Bronchial epithelial cell (primary cell): Measurements from ENCODE around the gene TTC9. TPM values are rescaled to one million over a fixed set of nuclear protein-coding genes. Genes with fewer than 3 reads are reported as not detected.

ENCODE experiments used
- DNase-seq: peaks from one replicate; pipeline ENCODE4 v3.0.0-alpha.2; 2010; ENCODE audit warnings: low read depth
- FAIRE-seq: peaks from 2 replicates; lab custom pipeline; 2011; peaks lifted over from hg19 to GRCh38; lab: Jason Lieb, UNC
- H3K27me3 ChIP-seq: 2 replicates; pipeline ENCODE4 v1.5.1; 2011; ENCODE audit warnings: low read length; ENCODE audit not compliant: control insufficient read depth, insufficient read depth
- H3K36me3 ChIP-seq: 2 replicates; pipeline ENCODE4 v1.5.1; 2011; ENCODE audit warnings: low read length; ENCODE audit not compliant: control insufficient read depth, insufficient read depth
- H3K4me3 ChIP-seq: 2 replicates; pipeline ENCODE4 v1.5.1; 2011; ENCODE audit warnings: mild to moderate bottlenecking, low read depth, low read length, control low read depth
- CTCF ChIP-seq: IDR thresholded peaks from 2 replicates; pipeline ENCODE4 v1.5.1; 2011; ENCODE audit warnings: mild to moderate bottlenecking, moderate library complexity, low read length, control low read depth, inconsistent platforms; ENCODE audit not compliant: insufficient read depth, severe bottlenecking
- total RNA-seq: library from RNA; depleted of rRNA; stranded (reverse); fragments of >200 nt; gene quantifications from 2 replicates; pipeline ENCODE4 v1.2.1, GENCODE V29; 2014

TTC9 gene
- total RNA-seq, 1 donor from 2014 or later, result 5.3 TPM

GRCh38 chr14:70654632-70655031 is 12.9 kb downstream of the TTC9 start:
- H3K4me3 ChIP-seq, result no peak overlapping the region
- DNase-seq, result no peak
- H3K36me3 ChIP-seq, result no peaks in the 10 kb centered on the region

GRCh38 chr14:70655110-70655826 is 13.6 kb downstream of the TTC9 start:
- DNase-seq, result no peak
- FAIRE-seq, result no peak
- TF ChIP-seq CTCF, result no peak

More at GRCh38 chr14:70654632-70655031, 12.9 kb downstream of the TTC9 start:
- TF ChIP-seq CTCF, result no peak
- FAIRE-seq, result no peak
- no peaks in the 10 kb centered on the region for H3K27me3 ChIP-seq

GRCh38 chr14:70658899-70659298 is 17.2 kb downstream of the TTC9 start:
- DNase-seq, result no peak
- H3K4me3 ChIP-seq, result no peak overlapping the region
- no peak for TF ChIP-seq CTCF
- H3K27me3 ChIP-seq, result no peaks in the 10 kb centered on the region
- FAIRE-seq, result no peak
- H3K36me3 ChIP-seq, result no peaks in the 10 kb centered on the region

More at GRCh38 chr14:70655110-70655826, 13.6 kb downstream of the TTC9 start:
- H3K4me3 ChIP-seq, result no peak overlapping the region
- no peaks in the 10 kb centered on the region for H3K36me3 ChIP-seq
- no peaks in the 10 kb centered on the region for H3K27me3 ChIP-seq

GRCh38 chr14:70660967-70661893 is 19.5 kb downstream of the TTC9 start:
- Histone ChIP-seq H3K27me3 (no peaks in the 10 kb centered on the region), H3K4me3 (no peak overlapping the region), H3K36me3 (no peaks in the 10 kb centered on the region)
- DNase-seq (no peak), FAIRE-seq (no peak)
- peak; percentile 37 for TF ChIP-seq CTCF

GRCh38 chr14:70662080-70662479 is 20.4 kb downstream of the TTC9 start:
- no peak for TF ChIP-seq CTCF
- H3K36me3 ChIP-seq, result no peaks in the 10 kb centered on the region
- DNase-seq (peak; percentile 32), FAIRE-seq (no peak)
- no peaks in the 10 kb centered on the region for H3K27me3 ChIP-seq
- H3K4me3 ChIP-seq, result no peak overlapping the region
